Left colon (tissue), 2 donors: ENCODE measurements around the gene RPL13A. TPM values are rescaled to one million over a fixed set of nuclear protein-coding genes. Genes with fewer than 3 reads are reported as not detected.

Experiments used
- ATAC-seq: fragments of 200-7000 bp; cut with Tn5 transposase; one replicate; pipeline ENCODE4 v1.9.1; 2020; ENCODE audit warnings: mild to moderate bottlenecking, moderate library complexity
- DNase-seq, 2 donors: peaks; one replicate each; pipeline ENCODE4 v3.0.0-alpha.2; 2020
- intact Hi-C, 2 donors: fragments of 100-400 bp; cut with DNase I in 1 of 2; cut with micrococcal nuclease in 1 of 2; formaldehyde crosslinking; loops; one replicate each; pipeline versions ENCODE4 v1.11.2 to v1.14.0; 2022; cut with DNase I, micrococcal nuclease
- microRNA-seq, 2 donors: library from miRNA; unstranded; fragments of <30 nt; microRNA quantifications; one replicate each; pipeline versions ENCODE4 v1.1.0 to v1.2.0, GENCODE V29; 2020
- total RNA-seq, 2 donors: library from RNA; stranded (reverse); fragmentation: NEBNext Ultra II Directional; extraction: Animal tissue kit (Norgen Biotek cat#: 25700); gene quantifications; one replicate each; pipeline ENCODE4 v1.2.1, GENCODE V29; 2021
- donor health status: DM: no; HTN: no; CAD: no.
- donor health status: DM: yes; HTN: yes; CAD: no.

Gene RPL13A
- total RNA-seq, 2 donors from 2014 or later = 2,164 to 2,325 TPM

DNA sequence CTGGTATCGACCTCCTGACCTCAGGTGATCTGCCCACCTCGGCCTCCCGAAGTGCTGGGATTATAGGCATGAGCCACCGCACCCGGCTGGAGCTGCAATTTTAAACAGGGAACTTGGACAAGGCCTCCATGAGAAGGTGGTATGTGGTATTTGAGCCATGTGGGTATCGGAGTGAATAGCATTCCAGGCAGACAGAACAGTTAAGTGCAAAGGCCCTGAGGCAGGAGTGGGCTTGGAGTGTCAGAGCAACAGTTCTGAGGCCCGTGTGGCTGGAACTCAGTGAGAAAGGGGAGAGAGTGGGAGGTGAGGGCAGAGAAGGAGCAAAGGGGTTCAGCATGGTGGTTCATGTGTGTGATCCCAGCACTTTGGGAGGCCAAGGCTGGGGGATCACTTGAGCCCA lies 43.3 kb downstream of the RPL13A start:
- DNase-seq = no peak

DNA sequence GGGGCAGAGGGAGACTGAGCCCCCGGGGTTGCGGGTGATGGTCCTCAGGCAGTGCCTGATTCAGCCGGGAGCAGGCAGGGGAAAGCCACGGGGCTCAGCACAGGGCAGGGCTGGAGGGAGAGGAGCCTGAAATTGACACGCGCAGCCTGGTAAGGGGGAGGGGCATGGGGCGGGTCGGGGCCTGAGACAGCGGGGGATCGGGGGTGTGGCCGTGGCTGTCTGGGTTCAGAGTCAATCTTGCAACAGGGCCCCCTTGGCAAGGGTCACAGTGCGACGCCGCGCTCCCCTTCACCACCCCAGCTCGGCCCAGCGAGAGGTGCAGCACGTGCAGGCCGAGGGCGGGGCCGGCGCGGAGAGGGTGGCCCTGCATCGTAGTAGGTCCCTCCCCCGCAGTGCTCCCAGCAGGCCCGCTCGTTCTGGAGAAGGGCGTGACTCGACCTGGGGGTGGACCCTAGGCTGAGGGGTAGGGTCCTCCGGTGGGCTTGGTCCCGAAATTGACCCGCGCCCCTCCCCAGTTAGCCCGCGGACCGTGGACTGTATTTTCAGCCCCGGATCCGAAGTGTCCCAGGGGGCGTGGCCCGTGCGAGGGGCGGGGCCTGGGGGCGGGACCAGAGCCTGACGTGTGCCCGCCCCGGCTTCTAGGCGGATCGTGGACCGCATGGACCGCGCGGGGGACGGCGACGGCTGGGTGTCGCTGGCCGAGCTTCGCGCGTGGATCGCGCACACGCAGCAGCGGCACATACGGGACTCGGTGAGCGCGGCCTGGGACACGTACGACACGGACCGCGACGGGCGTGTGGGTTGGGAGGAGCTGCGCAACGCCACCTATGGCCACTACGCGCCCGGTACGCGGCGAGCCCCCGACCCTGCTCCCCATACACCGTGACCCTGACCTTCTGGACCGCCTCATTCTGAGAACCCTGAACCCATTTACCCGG lies 46.4 kb downstream of the RPL13A start:
- intact Hi-C loops = no loop called here
- ATAC-seq (peak; percentile 86), DNase-seq (peak in 1 of 2 donors; percentile 77)

More for the DNA sequence above, 43.3 kb downstream of the RPL13A start:
- no peak for ATAC-seq
- intact Hi-C loops = no loop called here

DNA sequence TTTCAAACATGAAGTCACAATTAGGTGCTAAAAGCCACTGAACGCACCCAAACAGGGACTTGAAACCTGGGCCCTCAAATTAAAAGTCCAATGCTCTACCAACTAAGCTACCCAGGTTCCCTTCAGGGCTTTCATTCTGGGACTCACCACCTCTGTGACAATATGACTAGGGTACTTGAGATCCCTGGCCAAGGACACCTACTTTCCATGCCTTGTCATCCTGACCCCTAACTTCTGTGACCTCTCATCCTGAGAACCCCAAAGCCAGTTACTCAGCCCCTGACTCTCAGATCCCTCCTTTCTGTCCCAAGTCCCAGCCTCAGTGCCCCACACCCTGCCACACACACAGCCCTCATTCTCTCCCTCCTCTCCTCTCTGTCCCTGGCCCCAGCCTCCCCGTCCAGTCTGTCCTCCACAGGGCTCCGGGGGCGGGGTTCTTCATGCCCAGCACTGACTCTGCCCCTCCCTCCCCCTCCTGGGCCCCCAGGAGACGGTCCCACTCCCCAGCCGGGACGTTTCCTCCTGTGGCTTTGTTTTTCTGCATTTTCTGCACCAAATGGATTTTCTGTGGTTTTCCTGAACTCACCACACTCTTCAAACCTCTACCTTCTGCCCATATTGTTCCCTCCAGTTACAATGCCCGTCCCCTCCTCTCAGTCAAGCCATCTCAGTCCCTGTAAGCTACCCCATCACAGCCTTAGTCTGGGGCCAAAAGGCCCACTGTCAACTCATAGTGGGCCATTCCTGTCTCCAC lies 47.4 kb downstream of the RPL13A start:
- DNase-seq = no peak
- intact Hi-C loops = no loop called here
- no peak for ATAC-seq

DNA sequence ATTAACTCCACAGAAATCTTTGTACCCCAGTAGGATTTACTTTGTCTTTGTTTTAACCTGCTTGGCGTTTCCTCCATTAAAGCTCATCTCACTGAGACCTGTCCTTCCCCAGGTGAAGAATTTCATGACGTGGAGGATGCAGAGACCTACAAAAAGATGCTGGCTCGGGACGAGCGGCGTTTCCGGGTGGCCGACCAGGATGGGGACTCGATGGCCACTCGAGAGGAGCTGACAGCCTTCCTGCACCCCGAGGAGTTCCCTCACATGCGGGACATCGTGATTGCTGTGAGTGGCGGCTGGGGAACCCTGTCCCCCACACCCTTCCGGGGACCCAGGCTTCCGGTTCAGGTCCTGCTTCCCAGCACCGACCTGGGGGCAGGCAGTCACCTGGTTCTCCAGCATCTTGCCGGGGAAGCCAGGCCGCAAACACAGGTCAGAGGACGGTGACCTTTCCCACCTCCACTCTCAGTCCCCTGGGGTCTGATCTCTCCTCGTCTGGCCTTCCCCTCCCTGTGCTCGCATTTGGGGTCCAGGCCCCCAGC lies 49.6 kb downstream of the RPL13A start:
- intact Hi-C loops = no loop called here
- no peak for DNase-seq
- ATAC-seq = no peak

DNA sequence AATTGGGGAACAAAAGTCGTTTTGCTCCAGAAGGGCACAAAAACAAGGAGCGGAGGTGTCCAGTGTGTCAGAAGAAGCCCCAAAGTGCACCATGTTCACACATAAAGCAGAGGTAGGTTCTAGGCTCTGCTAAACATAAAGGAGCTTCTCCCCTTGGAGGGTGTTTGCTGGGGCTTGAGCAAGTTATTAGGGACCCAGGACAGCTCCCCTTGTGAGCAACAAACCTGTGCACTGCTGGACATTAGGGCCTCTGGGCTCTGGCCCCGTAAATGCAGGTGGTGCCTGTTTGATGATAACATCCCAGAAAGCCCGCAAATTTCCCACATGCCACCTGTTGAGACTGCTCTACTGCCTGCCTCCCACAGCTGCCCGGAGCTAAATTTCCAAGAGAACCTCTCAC lies 51.2 kb downstream of the RPL13A start:
- ATAC-seq = no peak
- no peak for DNase-seq
- intact Hi-C loops = no loop called here

DNA sequence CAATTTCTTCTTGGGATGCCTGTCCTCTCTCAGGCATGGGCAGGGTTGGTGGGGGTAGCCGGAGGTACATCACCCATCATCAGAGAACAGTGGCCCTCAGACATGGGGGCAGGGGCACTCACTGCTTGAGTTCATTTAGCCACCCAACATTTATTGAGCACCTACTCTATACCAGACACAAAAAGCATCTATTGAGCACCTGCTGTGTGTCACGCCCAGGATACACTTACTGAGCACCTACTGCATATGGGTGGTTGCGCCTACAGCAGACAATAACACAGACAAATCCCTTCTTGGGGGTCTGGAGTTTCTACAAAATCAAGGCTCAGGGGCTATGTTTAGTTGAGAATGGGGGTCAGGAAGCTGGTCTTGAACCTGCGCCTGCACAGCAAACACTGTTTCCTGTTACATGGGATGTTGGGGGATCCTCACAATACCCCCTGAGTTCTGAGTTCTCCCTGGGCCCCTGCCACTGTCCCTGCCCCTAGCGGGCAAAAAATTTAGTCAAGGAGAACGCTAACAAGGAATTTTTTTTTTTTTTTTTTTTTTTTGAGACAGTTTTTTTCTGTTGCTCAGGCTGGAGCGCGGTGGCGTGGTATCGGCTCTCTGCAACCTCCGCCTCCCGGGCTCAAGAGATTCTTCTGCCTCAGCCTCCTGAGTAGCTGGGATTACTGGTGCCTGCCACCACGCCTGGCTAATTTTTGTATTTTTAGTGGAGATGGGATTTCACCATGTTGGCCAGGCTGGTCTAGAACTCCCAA lies 52.0 kb downstream of the RPL13A start:
- ATAC-seq (no peak), DNase-seq (no peak)
- intact Hi-C loops = no loop called here

Small RNA genes lying within 50 kb of the gene (microRNA-seq; reads per million reads assigned to microRNA genes)
- gene MIR150 = 1,016 to 1,277 reads per million in 2 donors

Other genes starting within 250 kb of the RPL13A start
- under 1 TPM; 0.43 to 0.50 TPM for gene SLC6A16, start 162.4 kb upstream of the RPL13A start, total RNA-seq
- 1 to 10 TPM; 5.6 to 9.6 TPM for gene CD37, start 152.2 kb upstream of the RPL13A start, total RNA-seq
- 10 to 100 TPM; 11.8 to 18.0 TPM for gene TEAD2, start 125.2 kb upstream of the RPL13A start, total RNA-seq
- not detected for gene DKKL1, start 123.7 kb upstream of the RPL13A start, total RNA-seq
- gene KASH5, start 99.4 kb upstream of the RPL13A start, total RNA-seq = not detected
- not detected for gene PTH2, start 64.2 kb upstream of the RPL13A start, total RNA-seq
- not detected for gene GFY, start 62.2 kb upstream of the RPL13A start, total RNA-seq
- under 1 TPM; 0.24 to 0.81 TPM for gene SLC17A7, start 46.1 kb upstream of the RPL13A start, total RNA-seq
- gene PIH1D1, start 35.8 kb upstream of the RPL13A start, total RNA-seq = 10 to 100 TPM; 62.9 to 74.1 TPM
- gene ALDH16A1, start 34.4 kb upstream of the RPL13A start, total RNA-seq = 10 to 100 TPM; 24.9 to 31.5 TPM
- gene FLT3LG, start 13.4 kb upstream of the RPL13A start, total RNA-seq = 1 to 10 TPM; 3.4 to 6.4 TPM
- 1,000 to 10,000 TPM; 1,501 to 1,657 TPM for gene RPS11, start 8.8 kb downstream of the RPL13A start, total RNA-seq
- gene FCGRT, start 25.1 kb downstream of the RPL13A start, total RNA-seq = 100 to 1,000 TPM; 411 to 508 TPM
- gene RCN3, start 40.4 kb downstream of the RPL13A start, total RNA-seq = 10 to 100 TPM; 18.2 to 21.7 TPM
- gene NOSIP, start 92.9 kb downstream of the RPL13A start, total RNA-seq = 10 to 100 TPM; 62.8 to 66.4 TPM
- gene PRRG2, start 93.7 kb downstream of the RPL13A start, total RNA-seq = 10 to 100 TPM; 22.4 to 26.1 TPM
- gene PRR12, start 103.6 kb downstream of the RPL13A start, total RNA-seq = 10 to 100 TPM; 20.5 to 26.4 TPM
- gene RRAS, start 152.5 kb downstream of the RPL13A start, total RNA-seq = 10 to 100 TPM; 41.7 to 76.6 TPM
- 10 to 100 TPM; 60.9 to 62.7 TPM for gene SCAF1, start 154.6 kb downstream of the RPL13A start, total RNA-seq
- gene IRF3, start 178.2 kb downstream of the RPL13A start, total RNA-seq = 10 to 100 TPM; 69.0 to 83.1 TPM
- 10 to 100 TPM; 13.8 to 14.9 TPM for gene BCL2L12, start 178.3 kb downstream of the RPL13A start, total RNA-seq
- gene PRMT1, start 189.7 kb downstream of the RPL13A start, total RNA-seq = 10 to 100 TPM; 66.7 to 83.9 TPM
- 1 to 10 TPM in 1 of 2 donors, under 1 TPM in 1; 0.98 to 1.1 TPM for gene ADM5, start 202.0 kb downstream of the RPL13A start, total RNA-seq
- 1 to 10 TPM; 1.5 to 2.0 TPM for gene CPT1C, start 203.5 kb downstream of the RPL13A start, total RNA-seq